Thyroid gland (tissue), 4 donors: ENCODE data around the gene CMSS1. TPM values are rescaled to one million over a fixed set of nuclear protein-coding genes. Genes with fewer than 3 reads are reported as not detected.

Experiments
- DNase-seq, 2 donors: peaks; one replicate each; pipeline ENCODE4 v3.0.0-alpha.2; 2019
- H3K27ac ChIP-seq, 3 donors: fragments of 200-600 bp; sonication (generic); 1 replicate in 2 of 3; 2 replicates in 1 of 3; pipeline ENCODE4 v1.5.1; 2016 to 2019; ENCODE audit warnings: mild to moderate bottlenecking in 1 of 3, moderate library complexity in 1 of 3
- H3K27me3 ChIP-seq: fragments of 200-600 bp; sonication (generic); one replicate; pipeline ENCODE4 v1.5.1; 2019
- H3K36me3 ChIP-seq, 2 donors: fragments of 200-600 bp; sonication (generic); one replicate each; pipeline ENCODE4 v1.5.1; 2016 to 2019
- H3K4me1 ChIP-seq, 2 donors: fragments of 200-600 bp; sonication (generic); one replicate each; pipeline ENCODE4 v1.5.1; 2017 to 2019
- H3K4me3 ChIP-seq, 3 donors: fragments of 200-600 bp; sonication (generic); replicated peaks in 1 of 3; 1 replicate in 2 of 3; 2 replicates in 1 of 3; pipeline ENCODE4 v1.5.1; 2016; ENCODE audit warnings: mild to moderate bottlenecking in 1 of 3
- H3K9me3 ChIP-seq: fragments of 200-600 bp; sonication (generic); one replicate; pipeline ENCODE4 v1.5.1; 2017
- POLR2A ChIP-seq, 2 donors: fragments of 450-650 bp; IDR thresholded peaks; one replicate each; pipeline ENCODE4 v1.6.1; 2017; ENCODE audit warnings: antibody characterized with exemption in 2 of 2, mild to moderate bottlenecking in 2 of 2, moderate library complexity in 1 of 2
- WGBS, 2 donors: methylation state at CpG; one replicate each; pipeline ENCODE4 v1.1.5; 2017; 5-methylcytosine and 5-hydroxymethylcytosine counted together
- intact Hi-C: fragments of 100-400 bp; cut with DNase I; formaldehyde crosslinking; loops from one replicate; pipeline ENCODE4 v1.15.1; 2023
- total RNA-seq, 4 donors: library from RNA; depleted of rRNA; stranded (reverse); fragments of >200 nt; gene quantifications; one replicate each; pipeline ENCODE4 v1.2.3, GENCODE V29; 2016
- TF ChIP-seq, protein P1 (sequence below), 6 experiments: fragments of 200-600 bp in 3 of 6; fragments of 450-650 bp in 3 of 6; sonication (generic) in 3 of 6; IDR thresholded peaks; one replicate each; pipeline ENCODE4 v1.5.1; 2016 to 2019; ENCODE audit warnings: antibody characterized with exemption in 6 of 6, mild to moderate bottlenecking in 2 of 6, inconsistent platforms in 1 of 6, moderate library complexity in 1 of 6

Gene CMSS1
- total RNA-seq, 4 donors from 2014 or later, result 7.7 to 15.0 (median 12.9) TPM

- Histone ChIP-seq H3K4me3 (no peak overlapping the region), H3K4me1 (peaks cover 10 to 17% of the 10 kb centered on the region in 2 donors), H3K36me3 (no peaks in the 10 kb centered on the region), H3K27me3 (no peaks in the 10 kb centered on the region), H3K9me3 (no peaks in the 10 kb centered on the region), H3K27ac (no peak overlapping the region)
- WGBS, 2 donors, result 85 to 89% methylated on average over 7 of the region's 7 CpGs
- no peak for TF ChIP-seq POLR2A (IDR thresholded peaks at IDR 0.05)
- TF ChIP-seq, protein P1, sequence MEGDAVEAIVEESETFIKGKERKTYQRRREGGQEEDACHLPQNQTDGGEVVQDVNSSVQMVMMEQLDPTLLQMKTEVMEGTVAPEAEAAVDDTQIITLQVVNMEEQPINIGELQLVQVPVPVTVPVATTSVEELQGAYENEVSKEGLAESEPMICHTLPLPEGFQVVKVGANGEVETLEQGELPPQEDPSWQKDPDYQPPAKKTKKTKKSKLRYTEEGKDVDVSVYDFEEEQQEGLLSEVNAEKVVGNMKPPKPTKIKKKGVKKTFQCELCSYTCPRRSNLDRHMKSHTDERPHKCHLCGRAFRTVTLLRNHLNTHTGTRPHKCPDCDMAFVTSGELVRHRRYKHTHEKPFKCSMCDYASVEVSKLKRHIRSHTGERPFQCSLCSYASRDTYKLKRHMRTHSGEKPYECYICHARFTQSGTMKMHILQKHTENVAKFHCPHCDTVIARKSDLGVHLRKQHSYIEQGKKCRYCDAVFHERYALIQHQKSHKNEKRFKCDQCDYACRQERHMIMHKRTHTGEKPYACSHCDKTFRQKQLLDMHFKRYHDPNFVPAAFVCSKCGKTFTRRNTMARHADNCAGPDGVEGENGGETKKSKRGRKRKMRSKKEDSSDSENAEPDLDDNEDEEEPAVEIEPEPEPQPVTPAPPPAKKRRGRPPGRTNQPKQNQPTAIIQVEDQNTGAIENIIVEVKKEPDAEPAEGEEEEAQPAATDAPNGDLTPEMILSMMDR (IDR thresholded peaks at IDR 0.05), result no peak
- intact Hi-C loops, result no loop called here
- DNase-seq, result no peak
These were observed 207.1 kb downstream of the CMSS1 start for GRCh38 chr3:100024520-100025303.

GRCh38 chr3:100027321-100027720 is 209.7 kb downstream of the CMSS1 start:
- WGBS, 2 donors, result 88 to 92% methylated on average over 1 of the region's 1 CpG

DNA sequence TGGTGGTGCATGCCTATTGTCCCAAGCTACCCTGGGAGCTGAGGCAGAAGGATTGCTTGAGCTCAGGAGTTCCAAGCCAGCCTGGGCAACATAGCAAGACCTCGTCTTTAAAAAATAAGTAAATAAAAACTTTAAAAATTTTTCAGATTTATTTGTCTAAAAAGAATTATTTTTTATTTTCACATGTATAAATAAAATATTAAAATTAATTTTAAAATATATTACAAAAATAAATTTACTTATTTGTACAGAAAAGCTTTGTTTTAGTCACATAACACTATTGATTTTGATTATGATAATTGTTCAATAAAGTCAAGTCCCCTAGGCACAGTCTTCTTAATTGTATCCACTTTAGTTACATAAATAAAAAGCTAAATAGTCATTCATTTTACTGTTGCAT is 211.4 kb downstream of the CMSS1 start:
- no peaks in the 10 kb centered on the region for H3K27me3 ChIP-seq
- WGBS, 2 donors, result 96 to 100% methylated on average over 1 of the region's 1 CpG
- H3K27ac ChIP-seq, result no peak overlapping the region
- intact Hi-C loops, result no loop called here
- H3K36me3 ChIP-seq, result no peaks in the 10 kb centered on the region
- no peak overlapping the region for H3K4me3 ChIP-seq
- peaks cover 0 to 1% of the 10 kb centered on the region in 2 donors for H3K4me1 ChIP-seq
- DNase-seq, result no peak
- TF ChIP-seq, protein P1 (IDR thresholded peaks at IDR 0.05), result no peak
- TF ChIP-seq POLR2A (IDR thresholded peaks at IDR 0.05), result no peak
- H3K9me3 ChIP-seq, result no peaks in the 10 kb centered on the region

More at GRCh38 chr3:100027321-100027720, 209.7 kb downstream of the CMSS1 start:
- peaks cover 10 to 12% of the 10 kb centered on the region in 2 donors for H3K4me1 ChIP-seq
- H3K36me3 ChIP-seq, result no peaks in the 10 kb centered on the region
- H3K27me3 ChIP-seq, result no peaks in the 10 kb centered on the region
- DNase-seq, result no peak
- H3K9me3 ChIP-seq, result no peaks in the 10 kb centered on the region
- H3K4me3 ChIP-seq, result no peak overlapping the region
- intact Hi-C loops, result no loop called here
- H3K27ac ChIP-seq, result no peak overlapping the region
- TF ChIP-seq, protein P1 (IDR thresholded peaks at IDR 0.05), result no peak
- TF ChIP-seq POLR2A (IDR thresholded peaks at IDR 0.05), result no peak

- H3K27ac ChIP-seq, result no peak overlapping the region
- DNase-seq, result no peak
- no peak overlapping the region for H3K4me3 ChIP-seq
- no peak for TF ChIP-seq POLR2A (IDR thresholded peaks at IDR 0.05)
- TF ChIP-seq, protein P1 (IDR thresholded peaks at IDR 0.05), result no peak
- intact Hi-C loops, result no loop called here
- H3K4me1 ChIP-seq, result no peaks in the 10 kb centered on the region
- no peaks in the 10 kb centered on the region for H3K9me3 ChIP-seq
- no peaks in the 10 kb centered on the region for H3K36me3 ChIP-seq
- WGBS, 2 donors, result 67 to 72% methylated on average over 2 of the region's 2 CpGs
- no peaks in the 10 kb centered on the region for H3K27me3 ChIP-seq
These were observed 212.0 kb downstream of the CMSS1 start for GRCh38 chr3:100029689-100030088.

- intact Hi-C loops, result no loop called here
- no peaks in the 10 kb centered on the region for H3K4me1 ChIP-seq
- no peak overlapping the region for H3K27ac ChIP-seq
- H3K4me3 ChIP-seq, result no peak overlapping the region
- DNase-seq, result peak in 1 of 2 donors; percentile 5
- no peaks in the 10 kb centered on the region for H3K9me3 ChIP-seq
- TF ChIP-seq, protein P1 (IDR thresholded peaks at IDR 0.05), result no peak
- no peak for TF ChIP-seq POLR2A (IDR thresholded peaks at IDR 0.05)
- H3K27me3 ChIP-seq, result no peaks in the 10 kb centered on the region
- H3K36me3 ChIP-seq, result no peaks in the 10 kb centered on the region
- 61 to 67% methylated on average over 3 of the region's 3 CpGs for WGBS, 2 donors
These were observed 212.7 kb downstream of the CMSS1 start for GRCh38 chr3:100030346-100030745.
